RCC 7860 (cell line): ENCODE results near the gene BPGM.

Experiments used
- DNase-seq: peaks from one replicate; pipeline ENCODE4 v3.0.0-alpha.2; 2015; ENCODE audit warnings: low spot score
- FAIRE-seq: peaks from 2 replicates; lab custom pipeline; 2012; peaks lifted over from hg19 to GRCh38; lab: Jason Lieb, UNC

The BPGM gene

DNA sequence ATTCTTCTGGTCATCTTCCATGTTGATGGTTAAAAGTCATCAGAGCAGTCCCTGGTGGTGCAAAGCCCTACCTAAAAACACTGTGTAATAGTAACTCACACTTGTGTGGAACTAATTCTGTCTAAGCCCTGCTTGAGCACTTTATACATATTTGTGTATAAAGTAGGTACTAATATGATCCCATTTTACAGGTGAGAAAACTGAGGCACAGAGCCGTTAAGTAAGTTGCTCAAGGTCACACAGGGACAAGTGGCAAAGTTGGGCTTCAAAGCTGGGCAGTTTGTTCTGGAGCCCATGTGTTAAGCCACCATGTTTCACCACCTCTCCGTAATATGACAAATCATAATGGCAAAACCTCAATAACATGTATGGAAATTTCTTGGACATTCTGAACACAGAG is 48.1 kb downstream of the BPGM start:
- DNase-seq (no peak), FAIRE-seq (no peak)

DNA sequence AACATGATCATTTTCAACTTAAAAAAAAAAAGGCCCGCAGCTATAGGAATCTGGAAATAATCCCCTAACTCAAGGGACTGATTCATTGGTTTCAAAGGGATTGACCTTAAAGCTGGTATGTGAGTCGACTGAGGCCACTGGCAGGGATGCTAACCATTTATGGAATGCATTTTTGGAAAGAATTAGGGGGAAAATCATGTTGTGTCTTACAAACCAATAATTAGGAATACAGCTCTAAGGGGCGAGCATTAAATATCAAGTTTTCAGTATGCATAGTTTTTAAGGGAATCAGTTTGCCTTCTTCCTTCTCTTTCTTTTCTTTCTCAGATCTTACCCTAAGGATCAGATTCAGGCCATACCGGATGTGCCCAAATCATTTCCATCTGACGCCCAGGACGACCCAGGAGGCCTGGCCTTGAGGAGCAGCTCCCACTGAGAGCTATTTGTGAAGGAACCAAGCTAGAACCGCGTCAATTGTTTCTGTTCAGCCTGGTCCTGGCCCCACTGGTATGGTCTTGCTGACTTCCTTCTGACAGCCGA is 48.7 kb downstream of the BPGM start:
- FAIRE-seq (no peak), DNase-seq (no peak)

DNA sequence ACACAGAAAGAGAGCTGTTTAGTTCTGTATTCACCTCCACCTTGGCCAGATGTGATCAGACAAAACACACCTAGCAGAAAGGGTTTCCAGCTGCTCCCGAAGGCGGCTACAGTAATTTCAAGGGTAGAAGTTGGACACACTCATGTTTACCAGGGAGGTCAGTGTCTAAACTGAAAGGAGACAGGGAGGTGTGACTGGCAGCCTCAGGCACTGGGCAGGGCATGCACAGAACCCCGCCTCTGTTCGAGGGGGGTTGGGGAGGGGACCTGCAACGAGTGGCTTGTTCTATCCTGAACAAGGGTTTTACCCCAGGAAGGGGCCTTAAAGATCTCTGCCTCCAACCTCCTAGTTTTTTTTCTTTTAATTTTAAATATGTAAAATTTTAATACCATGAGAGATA is 49.6 kb downstream of the BPGM start:
- no peak for DNase-seq
- no peak for FAIRE-seq

DNA sequence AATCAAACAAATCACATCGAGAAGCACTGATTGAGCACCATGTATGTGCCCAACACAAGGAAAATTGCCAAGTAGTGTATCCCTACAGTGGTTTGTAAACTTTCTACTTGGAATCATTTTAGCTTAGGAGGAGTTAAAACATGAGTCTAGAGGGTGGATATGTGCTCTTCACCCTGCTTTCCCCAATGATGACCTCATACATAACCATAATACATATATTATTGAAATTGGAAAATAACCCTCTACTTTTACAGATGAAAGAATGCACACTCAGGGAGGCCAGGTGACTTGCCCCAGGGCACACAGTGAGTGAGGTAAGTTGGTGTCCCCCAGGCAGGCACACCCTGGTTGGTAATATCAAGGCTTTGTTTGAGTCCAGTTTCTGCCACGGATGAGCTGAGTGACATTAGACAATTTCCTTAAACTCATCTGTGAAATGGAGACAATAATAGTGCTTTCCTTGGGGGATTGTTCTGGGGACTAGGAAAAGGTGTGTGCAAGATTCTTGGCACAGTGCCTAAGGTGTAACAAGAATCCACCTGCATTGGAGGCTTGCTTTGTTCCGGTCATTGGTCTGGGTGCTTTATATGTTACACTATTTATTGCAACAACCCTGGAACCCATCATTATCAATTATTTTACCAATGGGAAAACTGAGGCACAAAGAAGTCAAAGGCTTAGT is 50.7 kb downstream of the BPGM start:
- DNase-seq (no peak), FAIRE-seq (no peak)

DNA sequence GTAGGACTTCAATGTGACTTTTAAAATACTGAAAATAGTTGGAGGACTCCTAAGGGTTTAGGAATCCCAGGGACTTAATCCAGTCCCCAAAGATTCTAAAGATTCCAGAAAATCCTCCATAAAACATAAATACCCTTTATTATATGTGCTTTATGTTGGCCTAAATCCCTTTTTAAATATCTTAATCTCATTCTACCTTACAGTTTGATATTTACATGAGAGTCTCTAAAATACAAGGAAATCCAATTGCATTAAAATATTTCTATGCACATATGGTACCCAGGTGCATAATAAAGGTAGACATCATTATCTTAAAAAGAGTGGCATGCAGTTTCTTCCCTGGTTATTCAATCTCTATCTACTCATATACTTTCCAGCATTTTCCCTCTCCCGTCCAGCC is 51.8 kb downstream of the BPGM start:
- FAIRE-seq = no peak

DNA sequence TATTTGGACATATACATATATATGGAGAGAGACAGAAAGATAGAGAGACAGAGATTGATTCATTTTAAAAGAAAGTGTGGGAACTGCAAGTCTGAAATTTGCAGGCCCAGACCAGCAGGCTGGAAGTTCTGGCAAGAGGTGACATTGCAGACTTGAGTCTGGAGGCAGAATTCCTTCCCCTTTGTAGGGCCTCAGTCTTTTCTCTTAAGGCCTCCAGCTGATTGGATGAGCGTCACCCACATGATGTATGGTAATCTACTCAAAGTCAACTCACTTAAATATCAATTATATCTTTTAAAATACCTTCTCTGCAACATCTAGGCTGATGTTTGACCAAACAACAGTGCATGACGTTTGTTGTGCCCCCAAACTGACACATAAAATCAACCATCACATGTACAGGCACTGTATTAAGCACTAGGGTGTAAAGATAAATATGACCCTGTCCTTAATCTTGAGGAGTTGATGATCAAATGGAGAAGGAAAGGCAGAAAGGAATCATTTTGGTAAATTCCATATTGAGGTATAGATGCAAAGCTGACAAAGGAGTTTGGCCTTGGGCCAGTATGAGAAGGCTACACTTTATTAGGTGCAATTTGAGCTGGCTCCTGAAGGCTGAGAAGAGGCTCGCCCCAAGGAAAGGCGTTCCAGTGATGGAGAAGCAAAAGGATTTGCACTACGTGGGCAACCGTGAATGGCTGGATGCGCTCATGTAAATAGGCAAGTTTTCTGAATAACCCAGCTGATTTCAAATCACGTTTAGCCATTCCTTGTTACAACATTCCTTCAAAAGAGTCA is 52.6 kb downstream of the BPGM start:
- DNase-seq (no peak), FAIRE-seq (no peak)

More for the DNA sequence above, 51.8 kb downstream of the BPGM start:
- no peak for DNase-seq

DNA sequence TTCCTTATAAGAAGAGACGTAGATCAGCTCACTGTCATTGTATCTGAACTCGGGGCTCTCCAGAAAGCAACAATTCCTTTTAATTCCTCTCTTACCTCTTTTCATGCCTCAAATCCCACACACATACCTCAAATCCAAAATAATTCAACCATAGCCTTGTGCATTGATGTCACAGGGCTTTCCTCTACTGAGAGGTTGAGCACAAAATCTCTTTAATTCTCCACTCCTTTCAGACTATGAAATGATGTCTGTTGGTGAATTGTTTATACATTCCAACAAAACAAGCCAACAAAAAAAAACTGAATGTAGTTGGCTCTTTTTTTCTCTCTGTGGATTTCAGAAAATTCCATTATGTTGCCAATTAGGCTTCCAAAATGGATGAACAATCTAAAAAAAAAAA is 53.2 kb downstream of the BPGM start:
- no peak for DNase-seq
- FAIRE-seq = no peak

DNA sequence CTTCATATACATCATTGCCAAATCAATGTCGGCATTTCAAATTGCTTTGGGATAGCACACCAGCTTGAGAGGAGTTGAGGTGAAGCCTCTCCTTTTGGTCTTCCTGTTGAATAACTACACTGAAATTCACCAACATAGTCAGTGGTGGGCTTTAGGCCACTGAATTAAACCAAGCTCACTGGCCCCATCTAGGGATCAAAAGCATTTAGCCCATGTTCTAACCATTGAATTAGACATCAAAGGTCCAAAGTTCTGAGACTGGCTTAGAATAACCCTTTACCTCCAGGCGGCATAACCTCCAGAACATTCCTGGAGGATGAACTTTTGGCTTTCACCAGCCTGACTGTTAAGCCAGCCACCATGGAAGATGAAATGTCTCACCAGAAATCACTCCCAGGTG is 54.6 kb downstream of the BPGM start:
- FAIRE-seq = no peak
- no peak for DNase-seq

DNA sequence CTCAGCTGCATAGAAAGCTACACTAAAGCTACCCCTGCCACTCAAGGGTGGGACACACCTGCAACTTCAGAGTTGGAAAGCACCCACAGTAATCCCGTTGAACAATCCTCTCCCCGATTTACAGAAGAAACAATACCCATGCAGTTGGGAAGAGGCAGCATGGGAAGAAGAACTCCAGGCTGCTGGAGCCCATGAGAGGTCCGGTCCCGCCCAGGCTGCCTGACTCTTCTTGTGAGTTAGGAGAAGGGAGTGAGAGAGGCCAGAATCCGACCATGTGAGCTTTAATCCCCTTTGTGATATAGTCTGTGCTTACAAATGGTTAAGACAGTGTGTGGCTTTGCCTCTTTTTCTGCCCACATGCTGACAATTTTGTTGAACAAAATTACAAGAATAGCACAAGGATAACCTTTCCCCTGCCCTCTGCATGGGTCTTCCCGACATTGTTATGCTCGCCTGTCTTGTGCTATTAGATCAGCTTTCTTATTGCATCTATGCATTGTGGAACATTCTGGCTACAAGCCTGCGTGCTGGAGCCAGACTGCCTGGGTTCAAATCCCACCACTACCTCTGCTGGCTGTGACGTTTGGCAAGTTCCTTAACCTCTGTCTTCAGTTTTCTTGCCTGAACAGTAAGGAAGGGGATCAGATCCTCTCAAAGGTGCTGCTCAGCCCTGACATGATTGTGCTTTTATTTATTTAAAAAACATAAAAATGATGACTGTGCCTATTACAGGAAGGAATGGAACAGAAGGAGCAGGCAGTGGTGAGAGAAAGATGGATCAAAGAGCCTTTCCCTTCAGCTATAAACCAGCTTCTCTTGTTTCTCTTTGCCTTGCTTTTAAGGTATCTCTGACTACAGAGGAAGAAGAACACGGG is 56.0 kb downstream of the BPGM start:
- FAIRE-seq (no peak), DNase-seq (no peak)

DNA sequence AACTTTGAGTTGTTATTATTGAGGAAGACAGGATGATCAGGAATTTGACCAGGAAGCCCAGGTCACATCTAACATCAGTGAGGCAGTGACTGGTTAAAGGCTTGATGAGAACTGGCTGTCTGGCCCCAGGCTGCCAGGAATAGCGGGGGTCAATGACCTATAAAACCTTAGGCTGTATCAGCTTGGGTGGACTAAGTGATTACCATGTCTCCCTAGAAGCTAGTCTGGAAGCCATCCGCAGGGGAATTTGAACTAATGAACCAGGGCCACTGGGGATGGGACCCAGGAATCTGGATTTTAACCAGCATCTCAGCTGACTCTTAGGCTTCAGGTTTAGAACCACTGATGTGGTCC is 56.6 kb downstream of the BPGM start:
- FAIRE-seq (no peak), DNase-seq (no peak)

DNA sequence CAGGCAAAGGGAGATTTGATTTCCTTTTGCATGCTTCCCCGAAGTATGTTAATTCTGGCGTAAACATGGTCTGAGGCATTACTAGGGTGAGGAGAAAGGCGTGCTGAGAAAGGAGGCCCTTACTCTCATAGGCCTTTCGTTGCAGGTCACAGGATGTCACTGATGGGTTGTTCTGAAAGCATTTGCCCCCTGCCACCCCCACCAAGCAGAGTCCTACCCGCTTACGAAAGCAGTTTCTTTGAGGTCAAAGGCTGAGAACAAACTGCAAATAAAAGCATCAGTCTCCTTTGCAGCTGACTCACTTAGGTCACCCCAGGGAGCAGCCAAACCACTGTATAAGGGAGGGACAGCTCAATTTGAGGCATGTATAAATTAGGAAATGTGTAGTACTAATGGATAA is 57.1 kb downstream of the BPGM start:
- DNase-seq (no peak), FAIRE-seq (no peak)

DNA sequence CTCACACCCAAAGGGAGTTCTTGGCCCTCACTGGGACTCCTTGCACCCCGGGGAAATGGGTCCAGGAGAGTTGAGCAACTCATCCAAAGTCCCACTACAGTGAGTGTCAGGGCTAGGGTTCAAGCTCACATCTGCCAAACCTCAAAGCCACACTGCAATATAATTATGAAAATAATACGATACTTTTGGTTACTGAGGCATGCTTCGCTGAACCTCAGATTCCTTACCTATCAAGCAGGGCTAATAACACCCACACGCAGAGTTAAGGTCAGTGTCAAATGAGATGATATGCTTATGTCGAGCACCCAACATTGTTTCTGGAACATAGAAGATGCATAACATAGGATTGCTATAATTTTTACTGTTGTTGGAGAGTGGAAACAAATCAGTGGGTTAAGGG is 58.2 kb downstream of the BPGM start:
- DNase-seq = no peak
- no peak for FAIRE-seq

DNA sequence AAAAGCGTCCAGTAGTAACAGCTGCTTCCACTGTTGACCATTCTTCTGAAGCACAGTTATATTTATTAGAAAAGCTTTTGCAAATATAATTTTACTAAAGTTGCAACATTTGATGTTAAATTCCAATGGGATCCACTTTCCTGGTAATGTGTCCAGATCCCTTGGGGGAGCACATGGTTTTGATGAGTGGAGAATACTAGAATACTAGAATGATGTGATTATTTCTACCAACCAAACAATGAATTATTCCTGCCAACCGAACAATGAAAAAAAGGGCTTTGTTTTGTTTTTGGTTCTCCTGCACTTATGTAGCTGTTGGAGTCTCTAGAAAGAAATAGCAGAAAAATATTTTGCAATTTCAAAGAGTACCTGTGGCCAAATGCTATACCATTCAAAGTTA is 59.1 kb downstream of the BPGM start:
- DNase-seq (no peak), FAIRE-seq (no peak)

DNA sequence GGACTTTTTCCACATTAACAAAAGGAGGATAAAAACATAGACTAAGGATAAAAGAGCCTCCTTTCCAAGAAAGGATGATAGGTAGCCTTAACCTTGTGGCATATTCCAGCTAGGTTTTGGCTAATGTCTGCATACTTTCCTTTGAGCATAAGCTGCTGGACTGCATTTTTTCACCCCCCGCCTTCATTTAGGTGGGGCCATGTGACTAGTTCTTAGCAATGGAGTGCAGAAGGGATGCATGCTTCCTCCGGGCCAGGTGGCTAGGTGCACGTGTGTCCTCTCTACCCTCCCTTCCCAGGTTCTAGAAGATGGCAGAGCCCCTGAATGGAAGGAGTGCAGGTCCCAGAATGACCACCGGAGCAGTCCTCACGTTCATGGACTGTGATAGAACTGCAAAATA is 59.8 kb downstream of the BPGM start:
- DNase-seq (no peak), FAIRE-seq (no peak)

DNA sequence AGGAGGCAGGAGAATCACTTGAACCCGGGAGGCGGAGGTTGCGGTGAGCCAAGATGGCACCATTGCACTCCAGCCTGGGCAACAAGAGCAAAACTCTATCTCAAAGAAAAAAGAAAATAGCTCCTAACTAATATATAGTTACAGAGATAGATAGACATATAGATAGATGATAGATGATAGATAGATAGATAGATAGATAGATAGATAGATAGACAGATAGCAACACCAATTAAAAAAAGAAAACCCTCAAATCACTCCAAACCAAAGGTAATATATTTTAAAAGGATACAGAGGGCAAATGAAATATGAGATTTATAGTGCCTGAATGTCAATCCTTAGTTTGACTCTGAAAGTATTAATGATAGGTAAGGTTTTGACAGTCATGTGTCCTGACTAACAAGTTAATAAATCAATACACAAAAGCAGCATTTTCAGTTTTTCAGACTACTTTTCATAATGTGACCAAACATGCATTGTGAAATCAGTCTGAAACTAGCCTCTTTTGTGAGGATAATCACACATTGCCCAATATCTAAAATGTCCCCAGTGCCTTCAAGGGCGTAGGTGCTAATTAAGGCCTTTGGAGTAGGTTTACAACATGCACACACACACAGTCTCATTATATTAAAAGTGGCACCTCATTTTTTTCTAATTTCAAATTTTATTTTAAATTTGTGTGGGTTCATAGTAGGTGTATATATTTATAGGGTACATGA is 61.2 kb downstream of the BPGM start:
- DNase-seq = no peak
- FAIRE-seq = no peak

DNA sequence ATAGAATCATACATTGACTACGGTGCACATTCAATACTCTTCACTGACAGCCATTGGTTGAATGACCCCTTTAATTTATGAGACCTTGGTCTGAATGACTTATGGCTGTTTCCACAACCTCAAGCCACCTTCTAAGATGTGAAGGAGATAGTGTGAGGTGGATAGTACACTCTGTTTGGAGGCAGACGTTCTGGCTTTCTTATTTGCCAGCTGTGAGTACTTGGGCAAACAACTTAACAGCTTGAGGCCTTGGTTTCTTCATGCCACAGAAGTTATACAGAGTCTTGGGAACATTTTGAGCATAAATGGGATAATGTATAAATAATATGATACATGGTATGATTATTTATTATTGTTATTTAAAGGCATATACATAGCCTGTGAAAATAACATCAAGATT is 62.0 kb downstream of the BPGM start:
- no peak for FAIRE-seq
- DNase-seq = no peak

DNA sequence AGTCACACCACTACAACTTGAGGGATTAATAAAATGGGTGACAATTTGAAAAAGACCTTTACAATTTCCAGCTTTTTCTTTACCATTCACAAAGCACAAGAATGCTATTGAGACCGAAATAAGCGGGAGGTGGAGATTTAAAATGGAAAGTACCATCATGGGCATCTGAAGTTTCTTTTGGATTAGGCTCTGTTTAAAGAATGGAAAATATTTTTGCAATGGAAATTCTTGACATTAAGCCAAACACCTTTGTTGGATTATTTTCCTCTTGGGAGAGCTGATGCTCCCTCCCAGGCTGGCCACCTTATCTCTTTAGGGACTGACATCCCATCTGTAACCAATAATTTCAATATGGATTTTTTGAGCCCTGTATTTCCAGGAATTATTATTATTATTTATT is 62.5 kb downstream of the BPGM start:
- FAIRE-seq (no peak), DNase-seq (no peak)

DNA sequence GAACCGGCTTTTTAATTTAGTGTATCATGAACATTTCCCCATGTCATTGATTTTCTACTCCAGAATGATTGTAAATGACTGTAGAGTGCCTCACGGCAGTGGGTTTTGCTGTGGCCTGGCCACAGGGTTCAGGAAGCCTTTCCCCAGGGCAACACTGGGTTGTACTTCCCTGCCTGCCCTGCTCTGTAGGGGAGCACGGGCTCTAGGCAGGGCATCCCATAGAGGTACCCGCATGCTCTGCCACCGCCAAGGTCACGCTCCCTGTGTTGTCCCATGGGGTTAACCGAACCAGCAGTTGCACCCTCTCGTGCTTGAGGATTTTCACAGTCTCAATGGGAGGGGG is 63.8 kb downstream of the BPGM start:
- DNase-seq (no peak), FAIRE-seq (no peak)

DNA sequence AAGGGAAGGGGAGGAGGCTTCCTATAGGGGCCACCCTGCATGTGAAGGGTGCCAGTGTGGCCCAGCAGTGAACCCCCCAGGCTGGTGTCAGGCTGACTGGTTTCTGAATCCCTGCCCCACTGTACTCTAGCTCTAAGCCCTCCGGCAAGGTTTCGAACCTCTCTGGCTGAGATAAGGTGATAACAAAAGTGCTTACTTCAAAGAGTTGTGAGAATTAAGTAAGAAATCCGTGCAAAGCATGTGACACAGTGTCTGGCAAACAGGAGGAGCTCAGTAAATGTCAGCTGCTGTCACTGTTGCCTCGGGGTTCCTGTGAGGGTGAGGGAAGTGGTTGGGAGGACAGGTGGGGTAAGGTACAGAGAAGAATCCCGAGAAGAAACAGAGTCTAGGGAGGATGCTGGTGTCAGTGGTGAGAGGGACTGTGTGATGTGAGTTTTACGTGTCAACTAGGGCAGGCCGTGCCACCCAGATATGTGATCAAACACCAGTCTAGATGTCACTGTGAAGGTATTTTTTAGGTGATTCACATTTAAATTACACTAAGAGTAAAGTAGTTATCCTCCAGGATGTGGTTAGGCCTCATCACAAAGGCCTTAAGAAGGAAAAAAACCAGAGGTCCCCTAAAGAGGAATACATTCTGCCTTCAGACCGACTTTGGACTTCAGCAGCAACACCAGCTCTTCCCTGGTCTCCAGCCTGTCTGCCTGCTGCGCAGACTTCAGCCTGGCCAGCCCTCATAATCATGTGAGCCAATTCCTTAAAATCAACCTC is 64.4 kb downstream of the BPGM start:
- DNase-seq (peak; percentile 93), FAIRE-seq (peak; percentile 75)

DNA sequence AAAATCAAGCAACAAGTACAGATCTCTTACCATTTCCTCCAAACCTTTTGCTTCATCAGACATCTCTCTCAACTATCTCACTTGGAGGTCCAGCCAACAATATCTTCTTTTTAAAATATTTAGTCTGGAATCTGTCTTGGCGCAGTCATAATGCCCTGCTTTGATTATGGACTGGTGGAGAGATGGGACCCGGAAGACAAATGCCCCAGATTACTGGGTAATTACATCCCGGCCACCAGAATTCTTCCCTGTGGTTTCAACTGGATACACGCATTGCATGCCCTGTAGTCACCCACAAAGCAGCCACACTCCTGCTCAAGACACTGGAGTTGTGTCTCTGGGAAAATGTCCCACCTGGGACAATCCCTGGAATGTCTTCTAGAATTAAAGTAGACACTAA is 65.5 kb downstream of the BPGM start:
- peak; percentile 81 for DNase-seq
- FAIRE-seq = peak; percentile 86
